NCI-H460 (cell line): ENCODE measurements around the gene ALG12. TPM values are rescaled to one million over a fixed set of nuclear protein-coding genes. Genes with fewer than 3 reads are reported as not detected.

Source experiments
- DNase-seq: peaks from one replicate; pipeline ENCODE4 v3.0.0-alpha.2; 2016; ENCODE audit warnings: low read depth; ENCODE audit errors: extremely low read depth
- total RNA-seq: library from RNA; depleted of rRNA; stranded (reverse); fragments of >200 nt; shearing (Covaris generic); gene quantifications from 2 replicates; pipeline ENCODE4 v1.2.3, GENCODE V29; 2014

The ALG12 gene
- total RNA-seq, 1 experiment from 2014 or later, result 10.7 TPM

GRCh38 chr22:49933236-49934159 is 15.3 kb upstream of the ALG12 start:
- DNase-seq, result no peak

- DNase-seq, result peak; percentile 77
Observed at GRCh38 chr22:49930596-49931412, 12.6 kb upstream of the ALG12 start.

GRCh38 chr22:49929994-49930575 is 11.8 kb upstream of the ALG12 start:
- DNase-seq, result no peak

GRCh38 chr22:49929211-49929979 is 11.2 kb upstream of the ALG12 start:
- DNase-seq, result no peak

GRCh38 chr22:49928555-49929210 is 10.4 kb upstream of the ALG12 start:
- DNase-seq, result no peak

- no peak for DNase-seq
Observed at GRCh38 chr22:49928185-49928495, 9.9 kb upstream of the ALG12 start.

GRCh38 chr22:49927483-49928184 is 9.4 kb upstream of the ALG12 start:
- DNase-seq, result no peak

GRCh38 chr22:49926916-49927315 is 8.7 kb upstream of the ALG12 start:
- no peak for DNase-seq

GRCh38 chr22:49925525-49926128 is 7.4 kb upstream of the ALG12 start:
- no peak for DNase-seq

GRCh38 chr22:49924113-49924833 is 6.0 kb upstream of the ALG12 start:
- DNase-seq, result no peak

- no peak for DNase-seq
Observed at GRCh38 chr22:49923445-49923844, 5.2 kb upstream of the ALG12 start.

GRCh38 chr22:49922926-49923325 is 4.7 kb upstream of the ALG12 start:
- DNase-seq, result no peak

- DNase-seq, result no peak
Observed at GRCh38 chr22:49922484-49922883, 4.2 kb upstream of the ALG12 start.

- no peak for DNase-seq
Observed at GRCh38 chr22:49921508-49922278, 3.5 kb upstream of the ALG12 start.

GRCh38 chr22:49920859-49921258 is 2.6 kb upstream of the ALG12 start:
- DNase-seq, result no peak

- DNase-seq, result no peak
Observed at GRCh38 chr22:49918911-49919881, 958 bp upstream of the ALG12 start.

- DNase-seq, result no peak
Observed at GRCh38 chr22:49916831-49917230, 1.4 kb downstream of the ALG12 start.
